Dedifferentiated amniotic fluid mesenchymal stem cell (primary cell): ENCODE measurements around the gene RRAGB.
"Not testable (repeated sequence)": the region's sequence is repeated elsewhere in the genome, so short reads cannot be mapped to it uniquely, and the experiment has no call there.

ENCODE experiments used
- DNase-seq: peaks from one replicate; pipeline ENCODE4 v3.0.0-alpha.2; 2016; ENCODE audit errors: extremely low spot score

RRAGB gene, protein sequence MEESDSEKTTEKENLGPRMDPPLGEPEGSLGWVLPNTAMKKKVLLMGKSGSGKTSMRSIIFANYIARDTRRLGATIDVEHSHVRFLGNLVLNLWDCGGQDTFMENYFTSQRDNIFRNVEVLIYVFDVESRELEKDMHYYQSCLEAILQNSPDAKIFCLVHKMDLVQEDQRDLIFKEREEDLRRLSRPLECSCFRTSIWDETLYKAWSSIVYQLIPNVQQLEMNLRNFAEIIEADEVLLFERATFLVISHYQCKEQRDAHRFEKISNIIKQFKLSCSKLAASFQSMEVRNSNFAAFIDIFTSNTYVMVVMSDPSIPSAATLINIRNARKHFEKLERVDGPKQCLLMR

DNA sequence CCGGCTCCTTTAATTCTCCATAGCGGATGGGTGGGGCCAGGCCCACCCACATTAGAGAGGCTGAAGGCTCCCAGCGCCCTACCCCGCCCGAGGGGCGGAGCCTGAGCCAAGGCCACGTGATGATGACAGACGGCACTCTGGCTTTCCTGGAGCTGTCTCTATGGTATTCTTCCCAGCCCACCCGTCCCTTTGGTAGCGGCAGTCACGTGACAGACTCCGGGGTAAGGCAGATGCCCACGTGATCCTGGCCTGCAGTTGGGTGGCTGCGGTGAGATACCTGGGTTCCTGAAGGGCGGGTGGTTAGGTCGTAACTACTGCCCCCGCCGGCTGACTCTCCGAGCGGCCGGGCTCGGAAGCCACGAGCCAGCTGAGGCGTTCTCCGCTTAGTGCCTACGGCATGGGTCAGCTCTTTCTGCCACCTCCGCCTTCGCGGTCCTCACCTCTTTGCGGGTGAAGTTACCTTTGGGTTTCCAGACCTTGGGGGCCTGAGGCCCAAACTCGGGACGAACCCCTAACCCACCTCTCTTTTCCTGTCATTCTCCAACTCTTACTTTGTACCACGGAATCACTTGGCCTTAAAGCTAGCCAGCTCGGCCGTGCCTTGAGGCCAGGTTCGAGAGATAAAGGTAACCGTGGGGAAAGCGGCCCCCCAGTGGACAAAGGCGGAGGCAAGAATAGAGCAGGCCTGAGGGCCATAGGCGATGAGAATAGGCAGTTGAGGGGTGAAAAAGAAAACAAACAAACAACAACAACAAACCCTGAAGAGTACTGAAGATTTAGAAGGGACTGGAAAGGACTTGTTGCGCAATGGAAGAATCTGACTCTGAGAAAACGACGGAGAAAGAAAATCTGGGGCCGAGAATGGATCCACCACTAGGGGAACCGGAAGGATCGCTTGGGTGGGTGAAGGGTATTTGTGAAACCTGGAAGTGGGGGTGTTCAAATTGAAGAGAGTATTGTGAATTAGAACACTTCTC is at the start of gene RRAGB:
RRAGB (plus strand) TSS at position 229 of the 977 bp plus-strand sequence; CDS start at position 808, 579 bp downstream.
- peak; percentile 87 for DNase-seq

DNA sequence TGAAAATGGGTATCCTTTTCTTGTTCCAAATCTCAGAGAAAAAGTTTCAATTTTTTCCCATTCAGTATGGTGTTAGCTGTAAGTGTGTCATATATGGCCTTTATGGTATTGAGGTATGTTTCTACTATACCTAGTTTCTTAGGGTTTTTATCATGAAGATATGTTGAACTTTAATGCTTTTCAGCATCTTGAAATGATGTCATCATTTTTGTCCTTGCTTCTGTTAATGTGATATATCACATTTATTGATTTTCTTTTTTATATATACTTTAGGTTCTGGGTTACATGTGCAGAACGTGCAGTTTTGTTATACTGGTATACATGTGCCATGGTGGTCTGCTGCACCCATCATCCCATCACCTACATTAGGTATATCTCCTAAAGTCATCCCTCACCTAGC is 49.5 kb upstream of the RRAGB start:
- no peak for DNase-seq

DNA sequence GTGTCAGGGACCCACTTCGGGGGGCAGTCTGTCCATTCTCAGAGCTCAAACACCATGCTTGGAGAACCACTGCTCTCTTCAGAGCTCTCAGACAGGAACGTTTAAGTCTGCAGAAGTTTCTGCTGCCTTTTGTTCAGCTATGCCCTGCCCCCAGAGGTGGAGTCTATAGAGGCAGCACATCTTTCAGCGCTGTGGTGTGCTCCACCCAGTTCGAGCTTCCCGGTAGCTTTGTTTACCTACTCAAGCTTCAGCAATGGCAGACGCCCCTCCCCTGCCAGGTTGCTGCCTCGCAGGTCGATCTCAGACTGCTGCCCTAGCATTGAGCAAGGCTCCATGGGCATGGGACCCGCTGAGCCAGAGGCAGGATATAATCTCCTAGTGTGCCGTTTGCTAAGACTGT is 29.0 kb upstream of the RRAGB start:
- DNase-seq = not testable (repeated sequence)

DNA sequence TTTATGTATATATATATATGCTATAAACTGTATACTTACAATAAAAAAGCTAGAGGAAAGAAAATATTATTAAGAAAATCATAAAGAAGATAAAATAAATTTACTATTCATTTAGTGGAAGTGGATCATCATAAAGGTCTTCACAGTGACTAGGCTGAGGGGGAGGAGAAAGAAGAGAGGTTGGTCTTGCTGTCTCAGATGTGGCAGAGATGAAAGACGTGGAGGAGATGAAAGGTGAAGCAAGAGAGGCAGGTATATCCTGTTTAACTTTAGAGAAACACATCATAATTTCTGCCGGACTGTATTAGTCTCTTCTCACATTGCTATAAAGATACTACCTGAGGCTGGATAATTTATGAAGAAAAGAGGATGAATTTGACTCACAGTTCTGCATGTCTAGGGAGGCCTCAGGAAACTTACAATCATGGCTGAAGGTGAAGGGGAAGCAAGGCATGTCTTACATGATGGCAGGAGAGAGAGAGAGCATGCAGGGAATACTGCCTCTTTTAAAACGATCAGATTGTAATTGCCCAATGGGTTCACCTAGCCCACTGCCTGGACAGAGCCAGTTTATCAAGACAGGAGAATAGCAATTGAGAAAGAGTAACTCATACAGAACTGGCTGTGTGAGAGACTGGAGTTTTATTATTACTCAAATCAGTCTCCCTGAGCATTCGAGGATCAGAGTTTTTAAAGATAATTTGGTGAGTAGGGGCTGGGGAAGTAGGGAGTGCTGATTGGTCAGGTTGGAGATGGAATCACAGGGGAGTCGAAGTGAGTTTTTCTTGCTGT is 22.1 kb upstream of the RRAGB start:
- DNase-seq = no peak

DNA sequence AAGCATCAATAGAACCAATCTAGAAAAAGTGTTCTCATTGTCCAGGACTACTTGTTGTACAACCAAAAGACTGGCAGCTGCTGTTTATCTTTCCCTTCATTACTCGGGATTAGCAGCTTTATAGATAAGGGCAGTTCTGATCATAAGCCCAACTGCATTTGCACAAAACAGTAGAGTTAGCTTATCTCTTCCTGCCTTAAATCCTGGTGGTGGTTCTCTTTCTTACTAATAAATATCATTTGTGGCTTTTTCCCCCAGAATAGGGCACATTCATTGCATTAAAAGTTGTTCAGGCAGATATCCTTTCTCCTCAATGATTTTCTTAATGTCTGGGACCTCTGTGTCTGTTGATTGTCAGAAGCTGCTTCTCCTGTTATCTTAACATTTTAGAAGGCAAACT is 20.2 kb upstream of the RRAGB start:
- DNase-seq = no peak

DNA sequence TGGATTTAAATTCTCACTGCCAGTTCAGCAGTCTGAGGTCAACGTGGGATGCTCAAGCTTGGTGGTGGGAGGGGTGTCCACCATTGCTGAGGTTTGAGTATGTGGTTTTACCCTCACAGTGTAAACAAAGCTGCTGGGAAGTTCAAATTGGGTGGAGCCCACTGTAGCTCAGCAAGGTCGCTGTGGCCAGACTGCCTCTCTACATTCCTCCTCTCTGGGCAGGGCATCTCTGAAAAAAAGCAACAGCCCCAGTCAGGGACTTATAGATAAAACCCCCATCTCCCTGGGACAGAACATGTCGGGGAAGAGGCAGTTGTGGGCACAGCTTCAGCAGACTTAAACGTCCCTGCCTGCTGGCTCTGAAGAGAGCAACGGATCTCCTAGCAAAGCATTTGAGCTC is 14.9 kb upstream of the RRAGB start:
- DNase-seq = no peak

DNA sequence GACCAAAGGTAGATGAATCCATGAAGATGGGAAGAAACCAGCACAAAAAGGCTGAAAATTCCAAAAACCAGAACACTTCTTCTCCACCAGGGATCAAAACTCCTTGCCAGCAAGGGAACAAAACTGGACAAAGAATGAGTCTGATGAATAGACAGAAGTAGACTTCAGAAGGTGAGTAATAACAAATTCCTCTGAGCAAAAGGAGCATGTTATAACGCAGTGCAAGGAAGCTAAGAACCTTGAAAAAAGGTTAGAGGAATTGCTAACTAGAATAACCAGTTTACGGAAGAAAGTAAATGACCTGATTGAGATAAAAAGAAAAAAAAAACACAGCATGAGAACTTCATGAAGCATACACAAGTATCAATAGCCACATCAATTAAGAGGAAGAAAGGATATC is 14.1 kb upstream of the RRAGB start:
- DNase-seq = not testable (repeated sequence)

DNA sequence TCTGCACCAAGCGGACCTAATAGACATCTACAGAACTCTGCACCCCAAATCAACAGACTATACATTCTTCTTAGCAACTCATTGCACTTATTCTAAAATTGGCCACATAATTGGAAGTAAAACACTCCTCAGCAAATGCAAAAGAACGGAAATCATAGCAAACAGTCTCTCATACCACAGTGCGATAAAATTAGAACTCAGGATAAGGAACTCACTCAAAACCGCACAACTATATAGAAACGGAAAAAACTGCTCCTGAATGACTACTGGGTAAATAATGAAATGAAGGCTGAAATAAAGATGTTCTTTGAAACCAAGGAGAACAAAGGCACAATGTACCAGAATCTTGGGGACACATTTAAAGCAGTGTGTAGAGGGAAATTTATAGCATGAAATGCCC is 12.5 kb upstream of the RRAGB start:
- not testable (repeated sequence) for DNase-seq

DNA sequence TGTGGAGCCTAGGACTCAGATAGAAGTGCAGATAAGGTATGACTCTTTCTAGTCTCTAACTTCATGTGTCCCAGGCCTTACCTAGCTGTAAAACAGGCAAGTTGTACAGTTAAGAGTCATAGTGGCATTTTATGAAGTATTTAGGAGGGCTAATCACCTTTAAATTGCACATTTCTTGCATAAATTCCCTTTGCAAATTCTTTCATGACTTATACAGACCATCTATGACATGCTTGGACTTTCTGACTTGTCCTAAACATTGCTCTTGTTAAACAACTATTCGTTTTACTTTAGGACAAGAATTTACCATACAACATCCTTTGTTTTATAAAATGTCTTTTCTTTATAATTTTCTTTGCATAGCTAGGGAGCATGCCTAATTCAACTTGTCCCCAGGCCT is 7.8 kb upstream of the RRAGB start:
- no peak for DNase-seq

DNA sequence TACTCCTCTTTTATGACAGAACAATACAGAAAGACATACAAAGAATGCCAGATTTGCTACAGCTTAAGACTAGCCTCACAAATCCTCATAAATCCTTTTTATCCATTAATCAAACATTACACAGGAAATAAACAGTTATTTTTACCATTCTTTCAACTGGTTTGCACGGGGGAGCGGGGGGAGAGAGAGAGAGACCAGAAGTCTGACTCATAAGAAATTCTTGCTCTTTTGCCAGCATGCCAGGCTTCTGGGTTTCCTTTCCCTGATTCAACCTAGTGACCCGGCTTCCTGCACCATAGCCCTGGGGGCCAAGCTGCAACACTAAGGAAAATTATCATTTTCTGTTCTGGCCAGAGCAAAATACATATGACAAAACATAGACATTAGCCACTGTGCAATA is 6.8 kb upstream of the RRAGB start:
- DNase-seq = peak; percentile 42

DNA sequence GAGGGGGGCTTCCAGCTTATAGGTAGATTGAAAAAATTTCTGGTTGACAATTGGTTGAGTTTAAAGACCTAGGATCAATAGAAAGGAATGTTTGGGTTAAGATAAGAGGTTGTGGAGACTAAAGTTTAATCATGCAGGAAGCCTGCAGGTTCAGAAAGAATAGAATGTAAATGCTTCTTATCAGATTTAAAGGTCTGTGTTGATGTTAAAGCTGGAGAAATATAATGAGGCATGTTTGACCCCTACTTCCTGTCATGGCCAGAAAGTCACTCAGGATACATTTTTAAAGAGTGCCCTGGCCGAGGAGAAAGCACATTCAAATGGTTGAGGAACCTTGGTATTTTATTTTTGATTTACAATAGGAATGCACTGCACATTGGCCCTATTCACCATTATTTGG is 3.9 kb upstream of the RRAGB start:
- no peak for DNase-seq

DNA sequence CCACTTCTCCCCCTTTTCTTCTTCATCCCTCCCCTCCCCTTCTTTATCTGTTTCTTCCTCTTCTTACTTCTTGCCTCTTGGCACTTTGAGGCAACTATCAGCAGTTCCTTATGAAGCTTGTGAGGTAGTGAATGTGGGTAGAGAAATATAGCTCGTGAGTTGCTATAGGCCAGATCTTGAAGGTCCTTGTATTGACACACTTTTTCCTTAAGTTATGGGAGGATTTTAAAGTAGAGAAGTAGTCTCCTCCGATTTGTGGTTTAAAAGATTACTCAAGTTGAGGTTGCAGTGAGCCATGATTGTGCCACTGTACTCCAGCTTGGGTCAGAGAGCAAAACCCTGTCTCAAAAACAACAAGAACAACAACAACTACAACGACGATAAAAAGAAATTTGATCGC is 3.4 kb upstream of the RRAGB start:
- DNase-seq = no peak

DNA sequence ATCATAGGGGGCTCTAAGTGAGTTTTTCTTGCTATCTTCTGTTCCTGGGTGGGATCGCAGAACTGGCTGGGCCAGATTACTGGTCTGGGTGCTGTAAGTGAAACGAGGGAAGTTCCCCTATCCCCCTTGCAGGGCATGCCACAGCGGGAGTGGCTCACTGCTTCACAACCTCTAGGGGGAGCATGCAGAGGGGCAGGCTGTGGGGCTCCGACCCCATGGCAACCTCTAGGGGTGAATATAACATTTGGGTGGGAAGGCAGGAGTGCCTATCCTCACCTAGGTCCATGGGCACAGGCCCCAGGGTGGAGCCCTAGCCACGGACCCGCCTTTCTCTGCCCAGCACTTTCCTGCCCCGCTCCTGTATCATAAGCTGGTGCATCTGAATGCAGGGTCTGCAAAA is 1.7 kb upstream of the RRAGB start:
- DNase-seq = peak; percentile 4

DNA sequence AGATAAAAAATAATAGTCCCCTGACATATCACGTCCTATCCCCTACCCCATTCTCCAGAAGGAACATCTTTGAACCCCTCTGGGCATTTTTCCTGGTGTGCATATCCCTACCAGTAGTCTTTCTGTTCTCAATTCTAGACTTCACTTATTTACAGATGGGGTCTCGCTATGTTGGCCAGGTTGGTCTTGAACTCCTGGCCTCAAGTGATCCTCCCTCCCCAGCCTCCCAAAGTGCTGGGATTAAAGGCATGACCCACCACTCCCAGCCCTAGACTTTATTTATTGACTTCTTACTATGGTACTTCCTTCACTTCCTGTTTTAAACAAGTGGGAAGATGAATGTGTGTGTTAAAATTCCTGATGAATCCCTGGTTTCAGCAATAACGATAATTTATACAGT is 612 bp upstream of the RRAGB start:
- DNase-seq = peak; percentile 8

DNA sequence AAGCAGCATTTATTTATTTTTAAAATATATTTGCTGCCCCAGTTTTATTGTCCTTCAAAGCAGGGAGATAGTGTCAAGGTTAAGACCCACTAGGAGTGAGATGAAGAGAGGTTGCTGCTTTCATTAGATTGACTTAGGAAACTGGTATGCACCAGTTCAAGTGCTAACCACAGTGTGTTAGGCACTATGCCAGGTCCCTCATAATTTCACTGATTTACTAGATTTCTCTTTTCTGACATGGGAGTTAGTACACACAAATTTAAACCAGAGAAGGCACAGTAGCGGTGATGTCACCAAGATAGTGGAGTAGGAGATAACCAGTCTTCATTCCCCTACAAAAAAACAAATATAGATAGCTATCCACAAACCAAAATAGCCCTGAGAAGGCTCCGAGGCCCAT is 14.3 kb downstream of the RRAGB start:
- no peak for DNase-seq

DNA sequence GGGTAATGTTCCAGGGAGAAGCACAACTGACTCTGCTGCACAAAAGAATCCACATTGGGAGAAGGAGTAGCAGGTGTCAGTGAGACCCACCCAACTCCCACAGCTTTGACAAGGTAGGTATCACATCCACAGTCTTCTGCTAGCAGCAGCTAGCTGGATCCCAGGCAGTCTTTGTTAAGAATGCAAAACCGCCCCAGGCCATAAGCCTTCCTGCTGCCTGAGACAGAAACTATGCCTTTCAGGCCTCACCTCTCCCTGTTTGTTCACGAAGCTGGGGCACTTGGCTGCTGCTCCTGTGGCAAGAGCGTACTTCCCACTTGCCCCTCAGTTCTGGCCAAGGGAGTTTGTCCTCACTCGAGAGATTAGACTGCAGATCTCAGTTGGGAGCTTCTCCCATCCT is 21.4 kb downstream of the RRAGB start:
- no peak for DNase-seq

DNA sequence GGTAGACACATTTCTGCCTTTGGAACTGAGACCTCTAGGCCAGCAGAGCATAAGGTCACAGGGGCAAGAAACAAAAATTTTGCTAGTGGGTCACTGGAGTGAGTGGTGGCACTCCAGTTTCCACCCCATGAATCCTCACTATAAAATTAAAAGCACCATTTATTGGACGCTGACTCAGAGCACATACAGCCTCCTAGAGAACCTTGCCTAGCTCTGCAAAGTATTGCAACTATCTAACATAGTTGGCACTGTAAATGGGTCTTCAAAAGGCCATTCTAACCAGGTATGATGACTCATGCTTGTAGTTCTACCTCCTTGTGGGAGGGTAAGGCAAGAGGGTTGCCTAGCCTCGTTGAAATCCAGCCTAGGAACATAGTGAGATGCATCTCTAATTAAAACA is 25.1 kb downstream of the RRAGB start:
- no peak for DNase-seq

DNA sequence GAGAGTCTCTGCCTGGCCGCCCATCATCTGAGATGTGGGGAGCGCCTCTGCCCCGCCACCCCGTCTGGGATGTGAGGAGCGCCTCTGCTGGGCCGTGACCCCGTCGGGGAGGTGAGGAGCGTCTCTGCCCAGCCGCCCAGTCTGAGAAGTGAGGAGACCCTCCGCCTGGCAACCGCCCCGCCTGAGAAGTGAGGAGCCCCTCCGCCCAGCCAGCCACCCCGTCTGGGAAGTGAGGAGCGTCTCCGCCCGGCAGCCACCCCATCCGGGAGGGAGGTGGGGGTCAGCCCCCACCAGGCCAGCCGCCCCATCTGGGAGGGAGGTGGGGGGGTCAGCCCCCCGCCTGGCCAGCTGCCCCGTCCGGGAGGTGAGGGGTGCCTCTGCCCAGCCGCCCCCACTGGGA is 30.9 kb downstream of the RRAGB start:
- not testable (repeated sequence) for DNase-seq

DNA sequence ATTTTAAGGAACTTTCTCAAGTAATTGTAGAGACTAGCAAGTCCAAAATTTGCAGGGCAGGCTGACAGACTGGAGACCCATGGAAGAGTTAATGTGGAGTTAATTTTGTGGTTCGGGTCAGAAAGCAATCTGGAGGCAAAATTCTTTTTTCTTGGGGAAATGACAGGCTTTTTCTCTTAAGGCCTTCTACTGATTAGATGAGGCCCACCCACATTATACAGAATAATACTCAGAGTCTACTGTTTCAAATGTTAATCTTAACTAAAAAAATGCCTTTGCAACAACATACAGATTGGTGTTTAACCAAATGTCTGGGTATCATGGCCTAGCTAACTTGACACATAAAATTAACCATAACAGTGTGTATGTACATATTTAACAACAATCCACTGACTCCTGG is 32.7 kb downstream of the RRAGB start:
- no peak for DNase-seq

DNA sequence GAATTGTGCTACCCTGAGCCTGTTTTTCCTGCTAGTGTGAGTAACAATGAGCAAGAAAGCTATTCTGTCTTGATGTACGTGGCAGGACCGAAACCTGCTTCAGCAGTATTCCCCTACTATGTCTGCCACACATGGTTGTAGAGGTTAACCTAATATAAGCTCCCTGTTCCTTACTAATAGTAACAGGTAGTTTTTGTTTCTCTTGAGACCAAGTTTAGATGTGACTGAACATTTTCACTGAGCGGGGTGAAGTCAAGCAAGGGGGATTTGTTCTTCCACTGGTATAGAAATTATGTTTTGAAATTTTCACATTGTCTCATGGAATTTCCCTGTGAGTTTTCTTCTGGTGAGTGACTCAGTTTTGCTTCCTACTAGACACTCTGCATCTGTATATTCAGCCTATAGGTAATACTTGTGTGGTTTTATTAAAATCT is 37.3 kb downstream of the RRAGB start:
- no peak for DNase-seq

DNA sequence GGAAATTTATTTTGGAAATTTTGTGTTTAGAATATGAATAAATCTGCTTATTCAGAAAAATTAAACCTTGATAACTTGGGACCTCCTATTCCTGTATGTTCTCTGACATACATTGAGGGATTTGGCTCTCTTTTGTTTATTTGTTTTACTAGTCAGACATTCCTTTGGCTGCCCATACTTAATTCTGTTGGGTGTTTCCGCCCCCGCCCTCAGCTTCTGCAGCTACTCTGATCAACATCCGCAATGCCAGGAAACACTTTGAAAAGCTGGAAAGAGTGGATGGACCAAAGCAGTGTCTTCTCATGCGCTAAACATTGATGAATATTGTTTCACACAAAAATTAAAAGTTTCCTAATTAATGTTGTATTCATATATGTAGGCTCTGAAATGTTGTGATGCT is 40.5 kb downstream of the RRAGB start:
- DNase-seq = no peak

DNA sequence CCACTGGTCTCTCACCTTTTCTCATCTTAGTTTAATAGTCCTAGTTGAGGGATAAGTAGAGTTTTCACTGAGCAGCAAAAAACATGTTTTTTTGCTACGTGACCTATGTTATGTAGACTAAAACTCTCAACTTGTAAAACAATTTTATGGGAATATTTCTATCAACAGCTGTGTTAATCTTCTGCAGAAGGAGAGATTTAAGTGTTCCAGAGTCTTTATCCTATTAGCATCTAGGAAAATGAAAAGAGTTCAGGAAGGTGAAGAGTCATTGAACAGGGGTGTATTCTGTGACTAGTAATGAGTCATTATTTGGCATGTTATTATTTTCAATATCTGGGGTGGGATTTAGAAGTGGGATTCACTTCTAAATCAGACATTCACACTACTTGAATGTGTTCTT is 41.9 kb downstream of the RRAGB start:
- DNase-seq = no peak
